ENCODE measurements around the gene GRPEL1.

GRPEL1 gene

GRCh38 chr4:7025040-7025602 is 42.7 kb downstream of the GRPEL1 start:
- DNase-seq = no peak

DNA sequence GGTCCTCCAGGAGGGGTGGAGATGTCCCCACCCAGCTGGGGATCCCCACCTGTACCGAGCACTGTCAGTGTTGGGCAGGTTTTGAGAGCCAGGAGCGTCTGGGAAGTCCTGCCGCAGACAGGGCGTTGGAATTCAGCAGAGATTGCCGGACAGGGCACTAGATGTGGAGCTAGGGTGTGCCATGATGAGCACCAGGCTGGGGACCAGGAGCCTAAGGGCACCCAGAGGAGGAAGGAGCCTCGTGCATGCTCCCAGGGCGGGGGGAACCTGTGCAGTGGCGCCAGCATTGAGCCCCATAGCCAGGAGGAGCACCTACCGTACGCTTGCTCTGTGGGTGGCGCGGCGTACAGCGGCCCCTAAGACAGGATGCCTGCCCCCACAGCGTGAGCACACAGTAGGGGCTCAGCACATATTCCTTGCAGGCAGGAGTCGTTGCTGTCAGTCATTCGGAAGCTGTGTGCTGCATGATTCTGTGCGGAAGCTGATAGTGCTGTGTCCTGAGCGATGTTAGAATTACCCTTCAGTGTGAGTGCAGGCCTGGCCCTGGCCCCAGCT is 43.5 kb downstream of the GRPEL1 start:
- no peak for DNase-seq

GRCh38 chr4:7023901-7024300 is 44.0 kb downstream of the GRPEL1 start:
- no peak for DNase-seq

- no peak for DNase-seq
Measured at GRCh38 chr4:7023486-7023885, 44.4 kb downstream of the GRPEL1 start.

DNA sequence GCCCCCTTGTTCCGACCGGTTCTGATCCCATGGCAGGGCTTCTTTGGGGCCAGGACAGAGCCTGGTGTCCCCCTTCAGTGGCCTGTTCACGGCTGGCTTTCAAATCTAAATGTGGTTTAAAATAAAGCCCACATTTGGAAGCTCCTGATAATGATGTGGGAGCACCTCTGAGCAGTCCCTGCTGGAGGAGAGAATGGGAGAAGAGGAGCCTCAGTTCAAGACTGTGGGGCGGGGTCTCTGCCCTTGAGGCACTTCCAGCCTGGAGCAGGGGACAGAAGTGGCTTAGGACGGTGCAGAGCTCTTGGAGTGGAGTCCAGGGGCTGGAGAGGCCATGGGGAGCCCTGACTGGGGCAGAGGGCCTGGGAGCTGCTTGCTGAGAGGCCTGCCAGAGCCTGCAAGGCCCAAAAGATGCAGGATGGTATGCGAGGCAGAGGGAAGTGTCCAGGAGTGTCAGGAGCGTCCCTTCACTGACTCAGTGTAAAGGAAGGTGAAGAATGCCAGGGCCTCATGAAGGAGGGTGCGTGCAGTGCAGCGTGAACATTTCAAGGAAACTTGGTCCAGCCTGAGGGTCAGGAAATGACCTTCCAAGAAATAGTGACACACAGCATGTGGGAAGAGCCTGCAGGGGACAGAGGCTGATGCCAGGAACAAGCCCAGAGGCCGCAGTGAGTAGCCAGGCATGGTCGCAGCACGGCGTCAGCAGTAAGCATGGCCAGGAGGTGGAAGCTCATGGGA is 45.8 kb downstream of the GRPEL1 start:
- DNase-seq = no peak

GRCh38 chr4:7021355-7021754 is 46.5 kb downstream of the GRPEL1 start:
- no peak for DNase-seq

DNA sequence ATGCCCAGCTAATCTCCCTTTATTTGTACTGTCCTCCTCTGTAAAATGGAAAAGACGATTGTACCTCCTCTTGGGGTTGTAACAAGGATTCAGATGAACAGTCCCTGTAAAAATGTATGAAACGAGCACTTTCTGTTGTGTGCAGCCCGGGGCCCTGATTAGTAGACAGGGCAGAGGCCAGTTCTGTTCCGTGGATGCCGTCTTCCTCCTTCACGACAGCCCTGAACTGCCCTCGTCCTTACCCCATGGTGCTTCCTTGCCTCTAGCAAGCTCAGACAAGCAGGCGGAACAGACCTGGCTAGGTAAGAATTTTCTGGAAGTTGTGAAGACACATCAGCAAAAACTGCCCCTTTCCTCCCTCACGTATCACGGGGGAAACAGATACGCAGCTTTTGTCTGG is 47.0 kb downstream of the GRPEL1 start:
- DNase-seq = no peak

DNA sequence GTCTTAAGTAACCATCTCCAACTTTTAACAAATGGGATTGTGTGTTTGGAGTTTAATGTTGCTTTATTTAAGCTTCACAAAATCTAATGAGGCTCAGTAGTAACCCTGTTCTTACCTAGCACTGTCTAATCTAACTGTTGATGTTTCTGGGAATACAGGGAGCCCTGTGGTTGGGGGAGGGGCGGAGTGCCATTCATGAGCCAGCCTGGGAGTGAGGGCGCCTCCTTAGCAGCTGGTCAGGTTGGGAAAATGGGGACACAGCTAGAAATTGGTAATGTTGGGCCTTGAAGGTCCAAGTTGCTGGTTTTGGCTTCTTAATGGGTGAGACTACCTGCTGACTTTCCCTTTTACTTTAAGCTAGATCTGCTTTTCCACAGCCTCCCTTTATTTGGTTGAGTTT is 47.6 kb downstream of the GRPEL1 start:
- no peak for DNase-seq

DNA sequence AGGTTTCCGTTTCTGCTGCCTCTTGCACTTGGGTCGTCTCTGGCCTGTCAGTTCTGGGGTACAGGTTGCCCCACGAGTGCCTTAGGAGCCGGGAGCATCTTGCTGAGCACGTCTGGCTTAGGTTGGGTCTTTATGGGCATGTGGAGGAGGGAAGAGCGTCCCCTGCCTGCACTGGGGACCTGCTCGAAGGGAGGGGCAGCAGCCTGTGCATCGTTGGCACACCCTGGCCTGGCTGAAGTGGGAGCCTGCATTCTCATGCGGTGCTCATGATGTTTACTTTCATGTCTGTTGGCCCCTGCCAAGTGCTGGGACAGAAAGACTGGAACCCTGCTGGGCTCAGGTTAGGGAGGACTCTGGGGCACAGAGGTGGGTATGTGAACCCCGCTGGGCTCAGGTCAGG is 48.5 kb downstream of the GRPEL1 start:
- DNase-seq = no peak

- no peak for DNase-seq
Measured at GRCh38 chr4:7018281-7018680, 49.6 kb downstream of the GRPEL1 start.

- DNase-seq = no peak
Measured at GRCh38 chr4:7017446-7018048, 50.3 kb downstream of the GRPEL1 start.

GRCh38 chr4:7016512-7016911 is 51.4 kb downstream of the GRPEL1 start:
- no peak for DNase-seq

DNA sequence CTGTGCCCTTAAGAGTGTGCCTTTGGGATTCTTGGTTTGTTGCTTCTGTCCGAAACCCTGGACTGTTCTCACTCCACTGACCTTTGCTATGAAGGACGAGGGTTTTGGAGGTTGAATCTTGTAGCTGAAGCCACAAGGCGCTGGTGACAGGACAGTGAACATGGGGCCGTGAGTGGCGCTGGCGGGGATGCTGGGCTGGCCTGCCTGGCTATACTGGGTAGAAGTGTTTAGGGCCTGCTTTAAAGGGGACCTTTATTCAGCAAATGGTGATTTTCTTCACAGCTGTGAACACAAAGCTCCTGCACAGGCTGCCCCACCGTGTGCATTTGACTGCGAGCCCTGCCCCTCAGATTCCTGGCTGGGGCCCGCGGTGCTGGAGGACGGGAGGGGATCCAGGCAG is 51.8 kb downstream of the GRPEL1 start:
- DNase-seq = no peak

DNA sequence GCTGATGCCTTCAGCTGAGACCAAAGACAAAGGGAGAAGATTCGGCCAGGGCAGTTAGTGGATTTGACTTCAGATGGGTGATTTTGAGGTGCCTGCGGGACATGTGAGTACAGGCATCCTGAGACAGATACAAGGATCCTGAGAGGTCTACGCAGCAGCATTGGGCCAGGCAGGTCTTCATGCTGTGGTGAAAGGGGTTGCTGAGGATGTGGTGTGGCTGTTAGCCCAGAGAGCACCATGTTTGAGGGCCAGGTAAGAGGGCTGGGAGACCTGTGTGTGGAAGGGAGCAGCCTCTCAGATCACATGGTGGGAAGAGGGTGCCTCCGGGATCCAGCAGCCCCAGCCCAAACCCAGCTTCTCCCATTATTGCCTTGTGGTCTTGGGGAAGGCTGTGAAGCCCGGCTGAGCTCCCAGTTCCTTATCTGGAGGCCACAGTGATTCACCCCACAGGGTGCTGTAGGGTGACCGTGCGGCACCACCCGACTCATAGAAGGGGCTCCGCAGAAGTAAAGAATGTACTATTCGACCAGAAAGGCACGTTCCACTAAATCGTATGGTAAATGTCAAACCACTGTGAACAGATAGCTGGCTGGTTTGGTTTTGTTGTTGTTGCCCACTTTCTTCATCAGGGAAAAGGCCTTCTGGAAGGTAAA is 52.4 kb downstream of the GRPEL1 start:
- DNase-seq = no peak

- DNase-seq = no peak
Measured at GRCh38 chr4:7014815-7015214, 53.0 kb downstream of the GRPEL1 start.

GRCh38 chr4:7013175-7013574 is 54.7 kb downstream of the GRPEL1 start:
- DNase-seq = peak; percentile 22

DNA sequence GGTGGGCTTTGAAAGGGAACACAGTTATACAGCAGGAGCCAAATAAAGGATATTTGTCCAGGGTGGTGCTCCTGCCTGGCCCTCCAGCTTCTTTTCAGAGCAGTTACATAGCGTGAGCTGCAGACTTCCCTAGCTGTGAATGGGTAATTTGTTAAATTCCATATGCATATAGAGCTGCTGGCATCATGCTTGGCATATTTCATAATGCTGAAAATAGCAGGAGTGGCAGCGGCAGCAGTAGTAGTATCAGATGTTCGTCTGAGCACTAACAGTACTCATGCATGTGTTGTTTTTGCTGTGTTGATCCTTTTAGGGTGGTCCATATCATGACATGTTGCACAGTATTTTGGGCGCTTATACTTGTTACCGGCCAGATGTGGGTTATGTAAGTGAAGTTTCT is 58.3 kb downstream of the GRPEL1 start:
- no peak for DNase-seq
